Right lobe of liver (tissue), 4 donors: ENCODE results near the gene MMP1.
A peak's percentile ranks its signal among the peaks of the same experiment; 100 is the strongest.

ENCODE experiments used
- CTCF ChIP-seq, 4 donors: fragments of 200-600 bp in 3 of 4; fragments of 450-650 bp in 1 of 4; IDR thresholded peaks; one replicate each; pipeline versions ENCODE4 v1.5.1 to v1.8.0; 2016 to 2022; ENCODE audit warnings: antibody characterized with exemption in 4 of 4, mild to moderate bottlenecking in 2 of 4
- POLR2A ChIP-seq: fragments of 450-650 bp; IDR thresholded peaks from one replicate; pipeline ENCODE4 v1.6.1; 2017; ENCODE audit warnings: antibody characterized with exemption, mild to moderate bottlenecking
- donor health status: DM: no; HTN: no; CAD: no.
- donor health status: DM: no; HTN: no; CAD: no.
- donor health status: DM: no; HTN: yes; CAD: no.

- TF ChIP-seq POLR2A = no peak
- TF ChIP-seq CTCF (IDR thresholded peaks at IDR 0.05) = peak in 3 of 4 donors; percentile 27 to 39 (median 31)
Measured at GRCh38 chr11:102810950-102811660, 13.1 kb upstream of the MMP1 start.
